Astrocyte of the cerebellum (primary cell): ENCODE measurements around the gene ANKRD44.

Source experiments
- DNase-seq: peaks from one replicate; pipeline ENCODE4 v3.0.0-alpha.2; 2011; ENCODE audit warnings: low read depth
- H3K4me3 ChIP-seq: 2 replicates; pipeline ENCODE4 v1.5.1; 2011; ENCODE audit warnings: mild to moderate bottlenecking, low read depth, low read length, moderate library complexity
- in situ Hi-C: cut with HindIII; loops from 2 replicates; pipeline ENCODE4 v1.10.0; 2017; ENCODE audit warnings: low sequenced_read_pairs
- TF ChIP-seq, protein P1 (sequence below): IDR thresholded peaks from 2 replicates; pipeline ENCODE4 v1.5.1; 2012; ENCODE audit warnings: low read length, low read depth, moderate library complexity, mild to moderate bottlenecking; ENCODE audit errors: missing control alignments

The ANKRD44 gene

DNA sequence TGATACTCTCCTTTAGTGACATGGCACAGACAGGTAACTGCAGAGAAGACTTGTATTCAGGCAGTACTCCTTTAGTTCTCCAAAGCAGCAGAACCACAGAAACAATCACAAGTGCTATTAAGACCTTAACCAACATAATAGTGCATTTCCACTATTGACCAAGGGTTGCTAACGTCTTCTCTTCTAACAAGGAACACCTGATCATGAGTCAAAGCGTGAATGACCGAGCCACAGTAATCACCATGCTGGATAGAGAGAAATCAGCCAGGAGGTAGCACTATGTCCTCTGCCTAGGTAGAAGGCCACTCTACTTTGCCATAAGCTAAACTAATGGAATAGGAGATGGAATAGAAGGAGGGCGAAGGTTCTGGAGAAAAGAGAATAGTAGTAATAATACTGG, 161.0 kb downstream of the ANKRD44 start:
- TF ChIP-seq, protein P1, sequence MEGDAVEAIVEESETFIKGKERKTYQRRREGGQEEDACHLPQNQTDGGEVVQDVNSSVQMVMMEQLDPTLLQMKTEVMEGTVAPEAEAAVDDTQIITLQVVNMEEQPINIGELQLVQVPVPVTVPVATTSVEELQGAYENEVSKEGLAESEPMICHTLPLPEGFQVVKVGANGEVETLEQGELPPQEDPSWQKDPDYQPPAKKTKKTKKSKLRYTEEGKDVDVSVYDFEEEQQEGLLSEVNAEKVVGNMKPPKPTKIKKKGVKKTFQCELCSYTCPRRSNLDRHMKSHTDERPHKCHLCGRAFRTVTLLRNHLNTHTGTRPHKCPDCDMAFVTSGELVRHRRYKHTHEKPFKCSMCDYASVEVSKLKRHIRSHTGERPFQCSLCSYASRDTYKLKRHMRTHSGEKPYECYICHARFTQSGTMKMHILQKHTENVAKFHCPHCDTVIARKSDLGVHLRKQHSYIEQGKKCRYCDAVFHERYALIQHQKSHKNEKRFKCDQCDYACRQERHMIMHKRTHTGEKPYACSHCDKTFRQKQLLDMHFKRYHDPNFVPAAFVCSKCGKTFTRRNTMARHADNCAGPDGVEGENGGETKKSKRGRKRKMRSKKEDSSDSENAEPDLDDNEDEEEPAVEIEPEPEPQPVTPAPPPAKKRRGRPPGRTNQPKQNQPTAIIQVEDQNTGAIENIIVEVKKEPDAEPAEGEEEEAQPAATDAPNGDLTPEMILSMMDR = no peak
- DNase-seq = no peak
- no peak overlapping the region for H3K4me3 ChIP-seq
- in situ Hi-C loops = no loop called here

DNA sequence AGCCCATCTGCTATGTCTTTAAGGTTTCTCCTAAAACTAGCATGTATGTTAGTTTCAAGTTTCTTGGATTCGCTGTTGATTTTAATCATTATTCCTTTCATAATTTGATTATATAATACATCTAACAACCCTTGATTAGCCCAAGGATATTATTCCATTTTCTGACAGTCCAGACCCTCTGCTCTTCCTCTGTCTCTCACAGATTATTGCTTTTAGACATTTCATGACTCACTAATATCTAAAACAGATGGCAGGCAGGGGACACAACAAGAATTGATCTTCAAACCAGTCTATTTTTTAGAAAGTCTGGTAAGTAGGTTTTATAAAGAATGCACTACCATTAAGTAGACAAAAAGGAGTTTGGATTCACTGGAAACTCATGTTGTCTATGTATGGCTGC, 162.2 kb downstream of the ANKRD44 start:
- TF ChIP-seq, protein P1 = no peak
- H3K4me3 ChIP-seq = no peak overlapping the region
- DNase-seq = no peak
- in situ Hi-C loops = no loop called here

GRCh38 chr2:197147942-197148341, 162.6 kb downstream of the ANKRD44 start:
- DNase-seq = no peak
- in situ Hi-C loops = no loop called here
- TF ChIP-seq, protein P1 = no peak
- no peak overlapping the region for H3K4me3 ChIP-seq

DNA sequence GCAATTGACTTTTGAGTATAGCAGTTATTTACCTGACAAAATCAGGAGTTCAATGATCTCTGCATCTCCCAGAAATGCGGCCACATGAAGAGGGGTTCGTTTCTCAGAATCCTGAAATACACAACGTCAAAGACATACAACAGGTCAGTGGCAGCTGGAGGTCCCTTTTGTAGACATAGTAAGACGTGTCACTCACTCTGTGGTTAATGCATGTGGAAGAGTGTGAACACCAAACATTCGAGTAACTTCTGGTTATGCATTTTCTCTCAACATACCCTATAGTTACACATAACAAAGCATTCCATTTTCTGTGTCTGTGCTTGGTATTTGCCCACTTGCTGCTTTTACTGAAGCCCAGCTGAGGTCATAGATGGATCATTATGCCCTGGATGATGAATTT, 163.6 kb downstream of the ANKRD44 start:
- no peak for DNase-seq
- H3K4me3 ChIP-seq = no peak overlapping the region
- TF ChIP-seq, protein P1 = no peak
- in situ Hi-C loops = no loop called here

GRCh38 chr2:197145471-197146056, 165.0 kb downstream of the ANKRD44 start:
- H3K4me3 ChIP-seq = no peak overlapping the region
- TF ChIP-seq, protein P1 = no peak
- no peak for DNase-seq
- in situ Hi-C loops = no loop called here

DNA sequence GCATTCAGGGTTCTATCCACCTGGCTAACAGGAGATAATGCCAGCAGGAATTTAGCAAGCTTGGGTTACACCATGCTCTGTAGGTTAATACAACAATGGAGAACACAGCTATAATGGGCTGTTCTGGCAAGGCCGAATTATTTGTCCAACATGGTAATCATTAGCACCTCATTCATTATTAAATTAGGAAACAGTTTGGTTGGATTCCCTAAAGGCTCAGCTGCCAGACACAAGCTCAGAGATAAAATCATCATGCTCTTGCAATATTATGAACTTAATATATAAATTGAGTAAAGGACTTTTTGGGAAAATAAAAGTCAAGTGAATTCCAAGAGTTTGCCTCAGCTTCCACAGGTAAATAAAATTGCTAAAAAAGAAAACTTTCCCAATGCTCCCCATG, 166.4 kb downstream of the ANKRD44 start:
- no peak overlapping the region for H3K4me3 ChIP-seq
- no peak for DNase-seq
- in situ Hi-C loops = no loop called here
- TF ChIP-seq, protein P1 = no peak
